ENCODE measurements around the gene FBXO10.

- TF ChIP-seq POLR2A (IDR thresholded peaks at IDR 0.05; ENCODE audit: extremely low read depth, insufficient read length) (no peak), MAX (IDR thresholded peaks at IDR 0.05; ENCODE audit: low read depth, low read length) (no peak), MYC (IDR thresholded peaks at IDR 0.05; ENCODE audit: low read depth, low read length) (no peak)
- TF ChIP-seq, protein P1, sequence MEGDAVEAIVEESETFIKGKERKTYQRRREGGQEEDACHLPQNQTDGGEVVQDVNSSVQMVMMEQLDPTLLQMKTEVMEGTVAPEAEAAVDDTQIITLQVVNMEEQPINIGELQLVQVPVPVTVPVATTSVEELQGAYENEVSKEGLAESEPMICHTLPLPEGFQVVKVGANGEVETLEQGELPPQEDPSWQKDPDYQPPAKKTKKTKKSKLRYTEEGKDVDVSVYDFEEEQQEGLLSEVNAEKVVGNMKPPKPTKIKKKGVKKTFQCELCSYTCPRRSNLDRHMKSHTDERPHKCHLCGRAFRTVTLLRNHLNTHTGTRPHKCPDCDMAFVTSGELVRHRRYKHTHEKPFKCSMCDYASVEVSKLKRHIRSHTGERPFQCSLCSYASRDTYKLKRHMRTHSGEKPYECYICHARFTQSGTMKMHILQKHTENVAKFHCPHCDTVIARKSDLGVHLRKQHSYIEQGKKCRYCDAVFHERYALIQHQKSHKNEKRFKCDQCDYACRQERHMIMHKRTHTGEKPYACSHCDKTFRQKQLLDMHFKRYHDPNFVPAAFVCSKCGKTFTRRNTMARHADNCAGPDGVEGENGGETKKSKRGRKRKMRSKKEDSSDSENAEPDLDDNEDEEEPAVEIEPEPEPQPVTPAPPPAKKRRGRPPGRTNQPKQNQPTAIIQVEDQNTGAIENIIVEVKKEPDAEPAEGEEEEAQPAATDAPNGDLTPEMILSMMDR (IDR thresholded peaks at IDR 0.05; ENCODE audit: low read depth, low read length): no peak
Observed at GRCh38 chr9:37623267-37623666, 47.1 kb upstream of the FBXO10 start.

Data from NB4 (cell line).